Left ventricle myocardium inferior (tissue), 1 donor: ENCODE measurements around the gene ADAR. TPM values are rescaled to one million over a fixed set of nuclear protein-coding genes. Genes with fewer than 3 reads are reported as not detected.

Experiments used
- DNase-seq: peaks from one replicate; pipeline ENCODE4 v3.0.0-alpha.2; 2020
- H3K27ac ChIP-seq: fragments of 200-600 bp; replicated peaks from 2 replicates; pipeline ENCODE4 v1.8.0; 2021
- H3K27me3 ChIP-seq: fragments of 200-600 bp; 2 replicates; pipeline ENCODE4 v1.8.0; 2021; ENCODE audit warnings: low read depth
- H3K36me3 ChIP-seq: fragments of 200-600 bp; 2 replicates; pipeline ENCODE4 v1.8.0; 2021
- H3K4me1 ChIP-seq: fragments of 200-600 bp; 2 replicates; pipeline ENCODE4 v1.8.0; 2021
- H3K4me3 ChIP-seq: fragments of 200-600 bp; 2 replicates; pipeline ENCODE4 v1.8.0; 2021; ENCODE audit warnings: mild to moderate bottlenecking, moderate library complexity
- H3K9me3 ChIP-seq: fragments of 200-600 bp; replicated peaks from 2 replicates; pipeline ENCODE4 v1.8.0; 2021
- CTCF ChIP-seq: fragments of 200-600 bp; IDR thresholded peaks from 2 replicates; pipeline ENCODE4 v1.8.0; 2021; ENCODE audit warnings: antibody characterized with exemption, mild to moderate bottlenecking, borderline replicate concordance
- intact Hi-C: fragments of 100-400 bp; cut with micrococcal nuclease; formaldehyde crosslinking; loops from one replicate; pipeline ENCODE4 v1.11.0; 2022
- total RNA-seq: library from RNA; stranded (reverse); fragmentation: NEBNext Ultra II Directional; extraction: Animal tissue kit (Norgen Biotek cat#: 25700); gene quantifications from one replicate; pipeline ENCODE4 v1.2.1, GENCODE V29; 2021
- donor health status: DM: no; HTN: yes; CAD: no; lungs with severe emphysema.

Gene ADAR
- total RNA-seq, 1 donor from 2014 or later = 55.8 TPM

- Histone ChIP-seq H3K4me3 (peak overlapping the region; percentile 94), H3K27ac (peak overlapping the region; percentile 95), H3K9me3 (peaks cover 15% of the 10 kb centered on the region), H3K4me1 (peaks cover 63% of the 10 kb centered on the region), H3K36me3 (no peaks in the 10 kb centered on the region), H3K27me3 (no peaks in the 10 kb centered on the region)
- no peak for DNase-seq
- intact Hi-C loops = no loop called here
- no peak for TF ChIP-seq CTCF
These were observed 18.7 kb upstream of the ADAR start for GRCh38 chr1:154626456-154627256.

DNA sequence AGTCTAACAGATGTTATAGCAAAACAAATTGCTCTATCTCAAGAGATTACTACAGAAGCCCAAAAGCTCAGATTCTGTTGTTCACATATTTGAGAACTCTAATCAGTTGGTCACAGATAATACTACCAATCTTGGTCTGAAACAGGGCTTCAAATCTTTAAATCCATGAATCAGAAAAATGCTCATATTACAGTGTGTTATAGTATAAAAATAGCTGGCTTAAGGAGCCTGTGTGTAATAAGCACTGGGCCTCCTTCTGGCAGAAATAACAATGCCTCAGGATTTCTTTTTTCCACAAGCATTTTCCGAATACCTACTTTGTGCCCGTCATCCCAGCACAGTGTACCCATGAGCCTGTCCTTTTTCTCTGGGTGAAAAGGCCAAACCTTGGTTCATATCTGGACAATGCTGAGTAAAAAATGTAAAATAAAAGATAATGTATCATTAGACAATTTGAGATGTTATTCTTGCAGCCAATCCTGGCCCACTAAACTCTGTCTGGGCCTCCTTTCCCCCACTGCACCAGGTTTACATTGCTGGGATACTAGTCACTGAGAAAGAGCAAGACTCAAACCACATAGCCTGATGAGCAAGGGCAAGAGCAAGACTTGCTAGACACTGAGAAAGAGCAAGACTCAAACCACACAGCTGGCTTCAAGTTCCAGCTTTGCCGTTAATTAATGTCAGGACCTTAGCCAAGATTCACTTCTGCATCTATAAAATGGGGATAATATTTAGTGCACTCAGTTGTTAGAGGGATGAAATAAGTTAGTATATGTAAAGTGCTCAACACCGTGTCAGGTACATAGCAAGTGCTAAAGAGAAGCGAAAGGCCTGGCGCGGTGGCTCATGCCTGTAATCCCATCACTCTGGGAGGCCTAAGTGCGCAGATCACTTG lies 17.0 kb upstream of the ADAR start:
- Histone ChIP-seq H3K4me3 (no peak overlapping the region), H3K27ac (peak overlapping the region; percentile 2), H3K4me1 (peaks cover 79% of the 10 kb centered on the region), H3K36me3 (no peaks in the 10 kb centered on the region), H3K9me3 (peaks cover 10% of the 10 kb centered on the region), H3K27me3 (no peaks in the 10 kb centered on the region)
- no peak for TF ChIP-seq CTCF
- intact Hi-C loops = no loop called here
- no peak for DNase-seq

DNA sequence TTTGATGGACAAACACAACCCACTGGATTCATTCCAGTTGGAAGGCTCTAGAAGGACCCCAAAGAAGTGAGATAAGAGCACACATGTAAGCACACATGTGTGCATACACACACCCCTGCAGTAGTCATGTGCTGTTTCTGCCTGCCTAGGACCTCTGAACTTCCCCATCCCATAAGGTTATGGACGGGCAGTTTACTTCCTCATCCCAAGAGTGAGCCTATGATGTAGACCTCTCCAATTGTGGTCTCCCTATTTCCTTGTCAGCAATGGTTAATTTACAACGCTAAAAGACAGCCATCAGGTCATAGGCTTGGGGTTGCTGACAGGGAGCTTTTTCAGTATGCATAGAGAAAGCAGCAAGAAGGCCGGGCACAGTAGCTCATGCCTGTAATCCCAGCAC lies 15.4 kb upstream of the ADAR start:
- Histone ChIP-seq H3K9me3 (no peaks in the 10 kb centered on the region), H3K36me3 (no peaks in the 10 kb centered on the region), H3K4me1 (peaks cover 93% of the 10 kb centered on the region), H3K4me3 (no peak overlapping the region), H3K27ac (peak overlapping the region; percentile 59), H3K27me3 (no peaks in the 10 kb centered on the region)
- DNase-seq = no peak
- intact Hi-C loops = no loop called here
- no peak for TF ChIP-seq CTCF

DNA sequence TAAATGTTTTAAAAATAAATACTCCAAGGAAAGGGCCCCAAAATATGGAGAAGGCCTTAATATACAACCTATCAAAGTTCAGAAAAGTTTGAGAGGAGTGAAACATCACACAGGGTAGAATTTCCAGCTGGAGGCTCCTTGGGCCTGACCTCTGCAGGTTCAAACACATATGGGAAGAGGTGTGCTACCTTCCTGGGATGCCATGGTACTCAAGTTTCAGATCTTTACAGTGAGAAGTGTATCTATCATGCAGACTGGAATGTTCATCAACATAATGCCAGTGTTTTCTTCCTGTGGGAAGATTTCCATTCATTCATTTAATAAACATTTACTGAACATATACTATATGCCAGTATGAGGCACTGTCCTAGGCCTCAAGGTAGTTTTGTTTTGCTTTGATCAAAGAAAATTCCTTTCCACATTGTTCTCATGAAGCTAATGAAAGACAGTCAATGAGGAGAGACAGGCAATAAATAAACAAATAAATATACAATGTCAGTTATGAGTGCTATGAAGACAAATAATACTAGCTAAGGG lies 14.6 kb upstream of the ADAR start:
- H3K27ac ChIP-seq = peak overlapping the region; percentile 59
- H3K27me3 ChIP-seq = no peaks in the 10 kb centered on the region
- TF ChIP-seq CTCF = no peak
- H3K36me3 ChIP-seq = no peaks in the 10 kb centered on the region
- H3K9me3 ChIP-seq = no peaks in the 10 kb centered on the region
- H3K4me3 ChIP-seq = no peak overlapping the region
- intact Hi-C loops = no loop called here
- H3K4me1 ChIP-seq = peaks cover 88% of the 10 kb centered on the region
- DNase-seq = no peak

GRCh38 chr1:154621875-154622274 lies 13.9 kb upstream of the ADAR start:
- TF ChIP-seq CTCF = no peak
- no peaks in the 10 kb centered on the region for H3K36me3 ChIP-seq
- peak overlapping the region; percentile 59 for H3K27ac ChIP-seq
- H3K4me3 ChIP-seq = no peak overlapping the region
- H3K9me3 ChIP-seq = no peaks in the 10 kb centered on the region
- H3K4me1 ChIP-seq = peaks cover 88% of the 10 kb centered on the region
- H3K27me3 ChIP-seq = no peaks in the 10 kb centered on the region
- no peak for DNase-seq
- intact Hi-C loops = no loop called here
